ENCODE results near the gene PLSCR2.

GRCh38 chr3:146466604-146467003 is 2.8 kb downstream of the PLSCR2 start:
- no peak for TF ChIP-seq ZBTB33 (IDR thresholded peaks at IDR 0.05)
- no peak for TF ChIP-seq CTCF (IDR thresholded peaks at IDR 0.05; ENCODE audit: low read depth, low read length, missing input control)
- TF ChIP-seq JUND (IDR thresholded peaks at IDR 0.05), result no peak
- TF ChIP-seq NR2F2 (IDR thresholded peaks at IDR 0.05), result no peak
- no peak for TF ChIP-seq MAX (IDR thresholded peaks at IDR 0.05)
- no peak for TF ChIP-seq GABPA (IDR thresholded peaks at IDR 0.05 in 1 of 2, conservative IDR thresholded peaks at IDR 0.05 in 1 of 2)
- TF ChIP-seq EGR1 (IDR thresholded peaks at IDR 0.05; ENCODE audit: low read depth in 2 of 2), result no peak
- TF ChIP-seq YY1 (IDR thresholded peaks at IDR 0.05), result no peak
- no peak for TF ChIP-seq RAD21 (IDR thresholded peaks at IDR 0.05)

All from liver (tissue), 3 donors.